Mucosa of rectum (tissue), 2 donors: ENCODE measurements around the gene TMEM225B.
A peak's percentile ranks its signal among the peaks of the same experiment; 100 is the strongest.
"Not testable (repeated sequence)": the region's sequence is repeated elsewhere in the genome, so short reads cannot be mapped to it uniquely, and the experiment has no call there.

ENCODE experiments used
- H3K27ac ChIP-seq, 2 donors: one replicate each; pipeline ENCODE4 v1.7.0; 2013; ENCODE audit warnings: inconsistent platforms in 2 of 2, low read depth in 2 of 2, low read length in 2 of 2
- H3K27me3 ChIP-seq, 2 donors: one replicate each; pipeline ENCODE4 v1.7.0; 2013; ENCODE audit warnings: low read length in 2 of 2; ENCODE audit not compliant: control insufficient read depth in 2 of 2, insufficient read depth in 2 of 2
- H3K36me3 ChIP-seq, 2 donors: one replicate each; pipeline ENCODE4 v1.7.0; 2013; ENCODE audit warnings: low read length in 2 of 2; ENCODE audit not compliant: control insufficient read depth in 2 of 2, insufficient read depth in 2 of 2
- H3K4me1 ChIP-seq, 2 donors: one replicate each; pipeline ENCODE4 v1.7.0; 2013; ENCODE audit warnings: low read length in 2 of 2, mild to moderate bottlenecking in 1 of 2; ENCODE audit not compliant: control insufficient read depth in 2 of 2, insufficient read depth in 2 of 2
- H3K4me3 ChIP-seq, 2 donors: one replicate each; pipeline ENCODE4 v1.7.0; 2013; ENCODE audit warnings: low read length in 2 of 2
- H3K9ac ChIP-seq, 2 donors: one replicate each; pipeline ENCODE4 v1.7.0; 2013; ENCODE audit warnings: low read length in 2 of 2, low read depth in 1 of 2, mild to moderate bottlenecking in 1 of 2
- H3K9me3 ChIP-seq, 2 donors: one replicate each; pipeline ENCODE4 v1.7.0; 2013; ENCODE audit warnings: low read length in 2 of 2; ENCODE audit not compliant: control insufficient read depth in 2 of 2
- donor health status: healthy.
- donor health status: Normal muscosa, but diverticular disease.

Gene TMEM225B

DNA sequence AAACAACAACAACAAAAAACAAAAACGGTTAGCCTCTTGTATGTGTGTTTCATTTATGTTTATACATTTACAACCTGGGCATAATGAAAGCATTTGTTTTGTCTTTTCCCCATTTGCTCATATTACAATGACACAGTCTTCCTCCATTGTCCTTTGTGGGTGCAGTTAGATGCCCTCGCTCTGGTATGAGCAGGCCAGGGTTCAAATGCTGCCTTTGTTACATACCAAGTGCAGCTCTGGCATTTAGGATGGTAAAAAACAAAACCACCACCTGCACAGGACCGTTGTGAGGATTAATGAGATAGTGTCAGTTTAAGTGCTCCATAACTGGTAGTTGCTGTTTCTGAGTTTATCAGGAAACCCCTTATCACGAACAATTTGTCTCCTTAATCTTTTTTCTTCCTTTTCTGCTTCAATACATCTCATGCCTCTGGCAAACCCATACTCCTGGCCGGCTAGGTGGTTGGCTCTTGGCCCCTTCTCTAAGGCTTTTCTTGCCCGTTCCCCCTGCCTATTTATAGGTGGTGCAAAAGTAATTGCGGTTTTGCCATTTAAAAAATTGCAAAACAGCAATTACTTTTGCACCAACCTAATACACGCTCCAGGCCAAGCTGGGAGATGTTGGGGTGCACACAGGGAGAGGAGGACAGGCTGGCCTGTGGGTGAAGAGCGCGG lies 18.6 kb upstream of the TMEM225B start:
- Histone ChIP-seq H3K27ac (no peak overlapping the region), H3K4me3 (peak overlapping the region in 1 of 2 donors; percentile 70), H3K9ac (peak overlapping the region in 1 of 2 donors; percentile 68)

DNA sequence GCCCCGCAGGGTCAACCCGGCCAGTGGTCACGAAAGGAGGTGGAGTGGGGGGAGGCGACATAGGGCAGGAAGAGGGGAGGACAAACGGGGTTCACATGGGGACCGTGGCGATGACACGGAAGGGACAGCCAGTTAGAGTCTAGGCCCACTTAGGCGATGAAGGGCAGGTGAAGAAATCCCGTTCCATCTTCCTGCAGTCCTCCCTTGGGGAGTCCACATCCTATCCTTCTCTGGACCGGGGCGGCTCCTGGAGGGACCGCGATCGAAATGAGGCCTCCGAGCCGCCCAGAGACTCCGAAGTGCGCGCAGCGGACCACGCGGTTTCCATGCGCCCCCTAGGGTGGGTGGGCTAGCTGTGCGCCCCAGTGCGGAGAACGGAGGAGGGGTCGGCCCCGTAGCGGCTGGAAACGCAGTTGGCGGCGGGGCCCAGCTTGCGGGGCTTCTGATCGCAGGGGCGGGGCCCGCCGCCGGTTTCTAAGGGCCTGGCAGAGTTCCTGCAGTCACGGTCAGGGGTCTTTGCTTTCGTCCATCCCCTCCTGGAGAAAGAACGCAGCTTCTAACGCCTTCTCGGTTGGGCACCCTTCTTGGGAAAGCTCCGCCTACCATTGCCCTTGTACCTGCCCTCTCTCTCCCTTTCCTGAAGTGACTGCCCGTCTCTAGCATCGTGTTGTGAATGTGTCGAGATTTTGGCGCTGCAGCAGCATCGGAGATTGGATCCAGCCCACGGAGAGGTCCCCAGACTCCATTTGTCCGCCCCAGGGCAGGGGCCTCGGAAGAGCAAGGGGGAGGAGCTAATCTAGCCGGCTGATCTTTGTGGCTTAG lies 17.9 kb upstream of the TMEM225B start:
- Histone ChIP-seq H3K27ac (no peak overlapping the region), H3K4me3 (peak overlapping the region; percentile 70 to 78), H3K27me3 (no peaks in the 10 kb centered on the region), H3K36me3 (no peaks in the 10 kb centered on the region), H3K9ac (peak overlapping the region; percentile 68 to 70), H3K4me1 (peaks cover 11 to 12% of the 10 kb centered on the region in 2 donors), H3K9me3 (no peaks in the 10 kb centered on the region)

More for the DNA sequence above, 18.6 kb upstream of the TMEM225B start:
- H3K27me3 ChIP-seq: no peaks in the 10 kb centered on the region
- no peaks in the 10 kb centered on the region for H3K9me3 ChIP-seq
- H3K36me3 ChIP-seq: no peaks in the 10 kb centered on the region
- H3K4me1 ChIP-seq: peaks cover 11 to 12% of the 10 kb centered on the region in 2 donors

DNA sequence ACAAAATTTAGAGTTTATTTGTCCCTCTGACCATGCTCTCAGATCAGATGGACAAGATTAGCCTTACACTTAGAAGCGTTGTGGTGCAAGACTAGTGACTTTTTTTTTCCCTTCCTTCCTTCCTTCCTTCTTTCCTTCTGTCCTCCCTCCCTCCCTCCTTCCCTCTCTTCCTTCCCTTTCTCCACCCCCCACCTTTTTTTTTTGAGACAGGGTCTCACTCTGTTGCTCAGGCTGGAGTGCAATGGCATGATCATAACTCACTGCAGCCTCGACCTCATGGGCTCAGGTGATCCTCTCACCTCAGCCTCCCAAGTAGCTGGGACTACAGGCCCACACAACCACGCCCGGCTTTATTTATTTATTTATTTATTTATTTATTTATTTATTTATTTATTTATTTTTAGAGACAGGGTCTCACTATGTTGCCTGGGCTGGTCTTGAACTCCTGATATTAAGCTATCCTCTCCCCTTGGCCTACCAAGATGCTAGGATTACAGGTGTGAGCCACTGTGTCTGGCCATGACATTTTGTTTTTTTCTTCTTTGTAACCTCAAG lies 17.2 kb upstream of the TMEM225B start:
- not testable (repeated sequence) for H3K27me3 ChIP-seq, H3K9me3 ChIP-seq, H3K27ac ChIP-seq, H3K36me3 ChIP-seq
- H3K9ac ChIP-seq: peak overlapping the region; percentile 68 to 70
- H3K4me3 ChIP-seq: peak overlapping the region; percentile 70 to 78
- H3K4me1 ChIP-seq: peaks cover 11 to 12% of the 10 kb centered on the region in 2 donors

DNA sequence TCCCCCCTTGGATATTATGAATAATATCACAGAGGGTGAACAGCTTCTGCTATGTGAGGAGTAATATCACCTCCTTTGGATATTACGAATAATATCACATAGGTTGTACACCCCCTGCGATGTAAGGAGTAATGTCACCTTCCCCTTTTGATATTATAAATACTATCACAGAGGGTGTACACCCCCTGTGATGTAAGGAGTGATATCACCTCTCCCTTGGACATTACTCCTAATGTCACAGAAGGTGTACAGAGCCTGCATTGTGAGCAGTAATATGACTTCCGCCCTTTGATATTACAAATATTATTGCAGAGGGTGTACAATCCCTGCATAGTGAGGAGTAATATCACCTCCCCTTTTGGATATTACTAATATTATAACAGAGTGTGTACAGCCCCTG lies 9.2 kb upstream of the TMEM225B start:
- no peaks in the 10 kb centered on the region for H3K9me3 ChIP-seq
- H3K4me1 ChIP-seq: no peaks in the 10 kb centered on the region
- no peak overlapping the region for H3K4me3 ChIP-seq
- no peaks in the 10 kb centered on the region for H3K36me3 ChIP-seq
- no peak overlapping the region for H3K9ac ChIP-seq
- H3K27me3 ChIP-seq: no peaks in the 10 kb centered on the region
- H3K27ac ChIP-seq: no peak overlapping the region

DNA sequence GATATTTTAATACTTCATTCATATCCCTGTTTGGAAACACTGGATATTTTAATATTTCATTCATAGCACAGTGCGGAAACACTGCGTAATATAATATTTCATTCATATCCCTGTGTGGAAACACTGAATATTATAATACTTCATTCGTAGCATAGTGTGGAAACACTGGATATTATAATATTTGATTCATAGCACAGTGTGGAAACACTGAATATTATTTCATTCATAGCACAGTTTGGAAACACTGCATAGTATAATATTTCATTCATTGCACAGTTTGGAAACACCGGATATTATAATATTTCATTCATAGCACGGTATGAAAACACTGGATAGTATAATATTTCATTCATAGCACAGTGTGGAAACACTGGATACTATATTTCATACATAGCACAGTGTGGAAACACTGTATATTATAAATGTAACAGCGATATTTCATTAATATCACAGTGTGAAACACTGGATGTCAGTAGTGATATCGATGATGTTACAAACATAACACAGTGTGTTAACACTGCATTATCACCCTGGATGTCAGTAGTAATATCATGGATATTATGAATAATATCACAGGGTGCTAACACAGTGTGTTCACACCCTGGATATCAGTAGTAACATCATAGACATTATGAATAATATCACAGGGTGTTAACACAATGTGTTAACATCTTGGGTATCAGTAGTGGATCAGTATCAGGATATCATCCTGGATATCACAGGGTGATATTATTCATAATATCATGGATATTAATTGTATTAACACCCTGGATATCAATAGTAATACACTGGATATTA lies 2.9 kb upstream of the TMEM225B start:
- Histone ChIP-seq H3K36me3 (no peaks in the 10 kb centered on the region), H3K27me3 (no peaks in the 10 kb centered on the region), H3K9me3 (no peaks in the 10 kb centered on the region), H3K4me3 (no peak overlapping the region), H3K27ac (no peak overlapping the region), H3K9ac (no peak overlapping the region), H3K4me1 (no peaks in the 10 kb centered on the region)

DNA sequence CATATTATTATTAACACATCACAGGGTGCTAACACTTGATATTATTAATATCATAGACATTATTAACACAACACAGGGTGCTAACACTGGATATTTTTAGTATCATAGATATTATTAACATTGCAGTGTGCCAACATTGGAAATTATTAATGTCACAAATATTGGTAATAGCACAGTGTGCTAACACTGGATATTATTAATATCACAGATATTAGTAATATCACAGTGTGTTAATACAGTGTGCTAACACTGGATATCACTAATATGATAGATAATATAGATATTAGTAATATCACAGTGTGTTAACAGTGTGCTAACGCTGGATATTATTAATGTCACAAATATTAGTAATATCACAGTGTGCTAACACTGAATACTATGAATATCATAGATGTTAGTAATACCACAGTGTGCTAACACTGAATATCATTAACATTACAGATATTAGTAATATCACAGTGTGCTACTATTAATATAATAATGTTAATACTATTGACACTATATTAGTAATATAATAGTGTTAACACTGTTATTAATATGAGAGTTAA lies 1.6 kb upstream of the TMEM225B start:
- Histone ChIP-seq H3K4me1 (no peaks in the 10 kb centered on the region), H3K36me3 (no peaks in the 10 kb centered on the region), H3K4me3 (no peak overlapping the region), H3K9me3 (no peaks in the 10 kb centered on the region), H3K27ac (no peak overlapping the region), H3K9ac (no peak overlapping the region), H3K27me3 (no peaks in the 10 kb centered on the region)

DNA sequence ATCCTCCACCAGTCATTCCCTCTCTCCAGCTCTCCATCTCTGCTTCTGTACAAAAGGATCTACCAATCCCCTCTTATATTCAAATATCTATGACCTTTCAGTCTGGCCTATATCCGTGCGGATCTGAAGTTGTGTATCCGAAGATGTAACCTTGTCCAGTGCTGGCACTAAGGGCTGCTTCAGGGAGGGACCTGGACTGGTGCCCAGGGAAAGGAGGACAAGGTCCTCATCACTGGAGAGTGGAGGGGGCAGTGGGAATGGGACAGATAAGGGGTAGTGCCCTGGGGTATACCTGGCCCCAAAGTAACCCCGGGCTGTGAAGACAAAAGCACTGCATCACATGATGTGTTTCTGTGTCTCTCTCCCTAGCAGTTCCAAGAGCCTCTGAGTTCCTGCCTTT lies 1.8 kb downstream of the TMEM225B start:
- Histone ChIP-seq H3K9me3 (no peaks in the 10 kb centered on the region), H3K27me3 (no peaks in the 10 kb centered on the region), H3K27ac (no peak overlapping the region), H3K4me3 (no peak overlapping the region), H3K9ac (no peak overlapping the region), H3K36me3 (no peaks in the 10 kb centered on the region), H3K4me1 (no peaks in the 10 kb centered on the region)

DNA sequence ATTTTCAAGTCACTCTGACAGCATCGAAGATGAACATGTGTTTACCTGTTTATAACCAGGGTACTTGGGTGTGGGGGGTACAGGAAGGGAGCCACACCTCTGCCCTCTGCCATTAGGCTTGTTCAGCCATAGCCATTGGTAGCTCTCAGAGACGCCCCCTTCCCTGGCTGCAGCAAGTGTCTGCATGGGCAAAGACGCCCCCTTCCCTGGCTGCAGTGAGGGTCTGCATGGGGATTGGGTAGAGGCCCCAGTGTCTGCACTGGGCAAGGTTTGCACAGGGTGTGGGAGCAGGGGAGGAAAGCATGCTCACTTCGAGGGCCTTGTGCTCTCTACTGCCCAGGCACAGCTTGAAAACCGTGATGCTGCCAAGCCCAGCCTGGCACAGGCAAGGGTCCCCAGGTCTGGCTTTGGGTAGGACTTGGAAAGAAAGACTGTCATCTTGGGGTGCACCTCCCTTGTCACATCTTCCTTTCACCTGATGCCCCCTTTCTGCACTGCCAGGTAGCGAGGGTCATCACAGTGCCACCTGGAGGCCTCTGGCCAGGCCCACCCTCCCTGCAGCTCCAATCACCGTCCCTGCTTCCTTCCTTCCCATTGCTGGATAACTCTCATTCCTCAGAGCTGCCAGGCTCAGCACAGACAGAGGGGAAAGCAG lies 3.7 kb downstream of the TMEM225B start:
- no peak overlapping the region for H3K9ac ChIP-seq
- no peak overlapping the region for H3K27ac ChIP-seq
- no peaks in the 10 kb centered on the region for H3K27me3 ChIP-seq
- H3K36me3 ChIP-seq: no peaks in the 10 kb centered on the region
- no peaks in the 10 kb centered on the region for H3K4me1 ChIP-seq
- no peak overlapping the region for H3K4me3 ChIP-seq
- no peaks in the 10 kb centered on the region for H3K9me3 ChIP-seq

DNA sequence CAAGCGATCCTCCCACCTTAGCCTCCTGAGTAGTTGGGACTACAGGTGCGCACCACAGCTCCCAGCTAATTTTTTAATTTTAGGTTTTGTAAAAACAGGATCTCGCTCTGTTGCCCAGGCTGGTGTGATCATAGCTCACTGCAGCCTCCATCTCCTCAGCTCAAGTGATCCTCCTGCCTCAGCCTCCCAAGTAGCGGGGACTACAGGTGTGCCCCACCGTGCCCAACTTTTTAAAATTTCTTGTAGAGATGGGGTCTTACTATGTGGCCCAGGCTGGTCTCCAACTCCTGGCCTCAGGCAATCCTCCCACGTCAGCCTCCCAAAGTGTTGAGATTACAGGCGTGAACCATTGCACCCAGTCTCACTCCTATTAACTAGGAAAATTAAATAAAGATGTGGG lies 7.5 kb downstream of the TMEM225B start:
- Histone ChIP-seq H3K27ac (no peak overlapping the region), H3K27me3 (no peaks in the 10 kb centered on the region), H3K4me1 (no peaks in the 10 kb centered on the region), H3K4me3 (no peak overlapping the region), H3K9ac (no peak overlapping the region), H3K36me3 (no peaks in the 10 kb centered on the region), H3K9me3 (no peaks in the 10 kb centered on the region)
